Loucy (cell line): ENCODE results near the gene MBNL2.

Experiments used
- H2AFZ ChIP-seq: fragments of 200-600 bp; sonication (generic); 2 replicates; pipeline ENCODE4 v1.6.0; 2016; ENCODE audit warnings: antibody characterized with exemption, mild to moderate bottlenecking, low read length, moderate library complexity
- H3F3A ChIP-seq: fragments of 200-600 bp; 2 replicates; pipeline ENCODE4 v1.6.0; 2016; ENCODE audit warnings: antibody characterized with exemption, low read depth, mild to moderate bottlenecking
- H3K27me3 ChIP-seq: fragments of 200-600 bp; sonication (generic); 2 replicates; pipeline ENCODE4 v1.6.1; 2014; ENCODE audit warnings: low read length, mild to moderate bottlenecking; ENCODE audit not compliant: insufficient read depth, poor library complexity, severe bottlenecking
- H3K36me3 ChIP-seq: fragments of 200-600 bp; sonication (generic); 2 replicates; pipeline ENCODE4 v1.6.1; 2016; ENCODE audit warnings: low read length; ENCODE audit not compliant: insufficient read depth
- H3K4me1 ChIP-seq: fragments of 200-600 bp; sonication (generic); 2 replicates; pipeline ENCODE4 v1.5.1; 2014; ENCODE audit warnings: low read length, mild to moderate bottlenecking; ENCODE audit not compliant: insufficient read depth, poor library complexity, severe bottlenecking
- H3K4me2 ChIP-seq: fragments of 200-600 bp; sonication (generic); 2 replicates; pipeline ENCODE4 v1.6.0; 2014; ENCODE audit warnings: antibody characterized with exemption, low read length, low read depth, mild to moderate bottlenecking; ENCODE audit not compliant: poor library complexity, severe bottlenecking
- H3K4me3 ChIP-seq: fragments of 200-600 bp; sonication (generic); 2 replicates; pipeline ENCODE4 v1.5.1; 2014; ENCODE audit warnings: low read length, mild to moderate bottlenecking, mixed read lengths; ENCODE audit not compliant: poor library complexity, severe bottlenecking
- H3K79me2 ChIP-seq: fragments of 200-600 bp; sonication (generic); 2 replicates; pipeline ENCODE4 v1.6.1; 2014; ENCODE audit warnings: low read length; ENCODE audit not compliant: insufficient read depth
- H3K9ac ChIP-seq: fragments of 200-600 bp; sonication (generic); 2 replicates; pipeline ENCODE4 v1.6.0; 2014; ENCODE audit warnings: mild to moderate bottlenecking, low read depth, low read length, moderate library complexity; ENCODE audit not compliant: poor library complexity, severe bottlenecking
- H3K9me2 ChIP-seq: fragments of 200-600 bp; sonication (generic); replicated peaks from 2 replicates; pipeline ENCODE4 v1.6.1; 2016; ENCODE audit warnings: low read depth, low read length, mixed read lengths
- H3K9me3 ChIP-seq: fragments of 200-600 bp; sonication (generic); 2 replicates; pipeline ENCODE4 v1.6.1; 2014; ENCODE audit warnings: mild to moderate bottlenecking, antibody characterized with exemption, low read length, low read depth; ENCODE audit not compliant: insufficient read depth
- H4K20me1 ChIP-seq: fragments of 200-600 bp; sonication (generic); 2 replicates; pipeline ENCODE4 v1.6.0; 2014; ENCODE audit warnings: antibody characterized with exemption, low read length, mild to moderate bottlenecking; ENCODE audit not compliant: insufficient read depth, poor library complexity, severe bottlenecking
- CTCF ChIP-seq: fragments of 200-600 bp; sonication (generic); conservative IDR thresholded peaks from 2 replicates; pipeline ENCODE4 v1.5.1; 2014; ENCODE audit warnings: mild to moderate bottlenecking, antibody characterized with exemption, low read length
- EZH2phosphoT487 ChIP-seq: fragments of 200-600 bp; IDR thresholded peaks from 2 replicates; pipeline ENCODE4 v1.6.1; 2018; ENCODE audit warnings: antibody characterized with exemption, mild to moderate bottlenecking, moderate library complexity, borderline replicate concordance

The MBNL2 gene

GRCh38 chr13:97337985-97338499 is 115.9 kb downstream of the MBNL2 start:
- Histone ChIP-seq H3K27me3 (no peaks in the 10 kb centered on the region), H3F3A (no peaks in the 10 kb centered on the region), H3K79me2 (no peaks in the 10 kb centered on the region), H2AFZ (no peak overlapping the region), H3K4me1 (no peaks in the 10 kb centered on the region), H3K4me2 (no peak overlapping the region), H3K4me3 (no peak overlapping the region), H4K20me1 (no peaks in the 10 kb centered on the region), H3K9me2 (no peaks in the 10 kb centered on the region), H3K9ac (no peak overlapping the region), H3K9me3 (no peaks in the 10 kb centered on the region), H3K36me3 (peaks cover 5% of the 10 kb centered on the region; the same call in 1 of the 2 replicates)
- TF ChIP-seq EZH2phosphoT487 (no peak), CTCF (no peak)

- Histone ChIP-seq H4K20me1 (no peaks in the 10 kb centered on the region), H3K27me3 (no peaks in the 10 kb centered on the region)
These were observed 116.4 kb downstream of the MBNL2 start for GRCh38 chr13:97338571-97338970.

GRCh38 chr13:97339019-97339987 is 117.2 kb downstream of the MBNL2 start:
- Histone ChIP-seq H4K20me1 (no peaks in the 10 kb centered on the region), H3K27me3 (no peaks in the 10 kb centered on the region), H2AFZ (no peak overlapping the region), H3K9me3 (no peaks in the 10 kb centered on the region), H3K36me3 (peaks cover 5% of the 10 kb centered on the region; the same call in 1 of the 2 replicates), H3F3A (no peaks in the 10 kb centered on the region), H3K4me3 (no peak overlapping the region), H3K4me1 (no peaks in the 10 kb centered on the region), H3K9ac (no peak overlapping the region), H3K4me2 (no peak overlapping the region), H3K9me2 (no peaks in the 10 kb centered on the region), H3K79me2 (no peaks in the 10 kb centered on the region)
- TF ChIP-seq EZH2phosphoT487 (no peak), CTCF (no peak)

More at GRCh38 chr13:97338571-97338970, 116.4 kb downstream of the MBNL2 start:
- H3K4me1 ChIP-seq = no peaks in the 10 kb centered on the region
- TF ChIP-seq EZH2phosphoT487 (no peak), CTCF (no peak)
- no peaks in the 10 kb centered on the region for H3K9me2 ChIP-seq
- no peaks in the 10 kb centered on the region for H3K9me3 ChIP-seq
- H3K79me2 ChIP-seq = no peaks in the 10 kb centered on the region
- no peak overlapping the region for H3K9ac ChIP-seq
- no peak overlapping the region for H3K4me3 ChIP-seq
- H3K36me3 ChIP-seq = peaks cover 5% of the 10 kb centered on the region; the same call in 1 of the 2 replicates
- no peaks in the 10 kb centered on the region for H3F3A ChIP-seq
- no peak overlapping the region for H3K4me2 ChIP-seq
- H2AFZ ChIP-seq = no peak overlapping the region
